ENCODE results near the gene BCCIP. TPM values are rescaled to one million over a fixed set of nuclear protein-coding genes. Genes with fewer than 3 reads are reported as not detected.

Gene BCCIP
- total and polyA plus RNA-seq, 4 donors = 21.9 to 44.1 (median 31.2) TPM

DNA sequence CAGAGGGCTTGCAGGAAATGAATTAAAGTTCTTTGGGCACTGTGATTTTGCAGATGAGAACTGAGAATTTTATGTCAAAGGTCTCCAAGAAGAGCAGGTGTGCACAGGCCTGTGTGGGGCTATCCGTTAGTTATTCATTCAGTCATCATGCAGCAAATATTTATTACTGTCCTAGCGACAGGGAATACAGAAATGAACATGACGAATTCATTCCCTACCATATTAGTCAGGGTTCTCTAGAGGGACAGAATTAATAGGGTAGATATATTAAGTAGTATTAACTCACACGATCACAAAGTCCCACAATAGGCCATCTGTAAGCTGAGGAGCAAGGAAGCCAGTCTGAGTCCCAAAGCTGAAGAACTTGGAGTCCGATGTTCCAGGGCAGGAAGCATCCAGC, 44.8 kb upstream of the BCCIP start:
- H3K36me3 ChIP-seq (ENCODE audit: control insufficient read depth in 4 of 4, insufficient read depth in 3 of 4, low read depth in 1 of 4, low read length in 3 of 4) = no peaks in the 10 kb centered on the region
- H3K27me3 ChIP-seq (ENCODE audit: control insufficient read depth in 4 of 4, insufficient read depth in 4 of 4, low read length in 3 of 4) = no peaks in the 10 kb centered on the region
- TF ChIP-seq HNF4A (conservative IDR thresholded peaks at IDR 0.05) (no peak), HNF4G (IDR thresholded peaks at IDR 0.05) (no peak)
- TF ChIP-seq, protein P1, sequence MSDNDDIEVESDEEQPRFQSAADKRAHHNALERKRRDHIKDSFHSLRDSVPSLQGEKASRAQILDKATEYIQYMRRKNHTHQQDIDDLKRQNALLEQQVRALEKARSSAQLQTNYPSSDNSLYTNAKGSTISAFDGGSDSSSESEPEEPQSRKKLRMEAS (IDR thresholded peaks at IDR 0.05) = no peak
- no peak overlapping the region for H3K27ac ChIP-seq (ENCODE audit: low read depth in 1 of 2, low read length in 2 of 2)
- no peaks in the 10 kb centered on the region for H3K9me3 ChIP-seq (ENCODE audit: control insufficient read depth in 4 of 4, low read length in 3 of 4)
- no peak overlapping the region for H3K9ac ChIP-seq (ENCODE audit: low read depth in 1 of 2, low read length in 2 of 2)
- DNase-seq (ENCODE audit: low spot score) = no peak
- H3K4me3 ChIP-seq (ENCODE audit: low read depth in 1 of 3, low read length in 3 of 3) = no peak overlapping the region
- H3K4me1 ChIP-seq (ENCODE audit: control insufficient read depth in 4 of 4, insufficient read depth in 4 of 4, low read length in 3 of 4) = no peaks in the 10 kb centered on the region
- 57% methylated on average over 5 of the region's 5 CpGs for WGBS

DNA sequence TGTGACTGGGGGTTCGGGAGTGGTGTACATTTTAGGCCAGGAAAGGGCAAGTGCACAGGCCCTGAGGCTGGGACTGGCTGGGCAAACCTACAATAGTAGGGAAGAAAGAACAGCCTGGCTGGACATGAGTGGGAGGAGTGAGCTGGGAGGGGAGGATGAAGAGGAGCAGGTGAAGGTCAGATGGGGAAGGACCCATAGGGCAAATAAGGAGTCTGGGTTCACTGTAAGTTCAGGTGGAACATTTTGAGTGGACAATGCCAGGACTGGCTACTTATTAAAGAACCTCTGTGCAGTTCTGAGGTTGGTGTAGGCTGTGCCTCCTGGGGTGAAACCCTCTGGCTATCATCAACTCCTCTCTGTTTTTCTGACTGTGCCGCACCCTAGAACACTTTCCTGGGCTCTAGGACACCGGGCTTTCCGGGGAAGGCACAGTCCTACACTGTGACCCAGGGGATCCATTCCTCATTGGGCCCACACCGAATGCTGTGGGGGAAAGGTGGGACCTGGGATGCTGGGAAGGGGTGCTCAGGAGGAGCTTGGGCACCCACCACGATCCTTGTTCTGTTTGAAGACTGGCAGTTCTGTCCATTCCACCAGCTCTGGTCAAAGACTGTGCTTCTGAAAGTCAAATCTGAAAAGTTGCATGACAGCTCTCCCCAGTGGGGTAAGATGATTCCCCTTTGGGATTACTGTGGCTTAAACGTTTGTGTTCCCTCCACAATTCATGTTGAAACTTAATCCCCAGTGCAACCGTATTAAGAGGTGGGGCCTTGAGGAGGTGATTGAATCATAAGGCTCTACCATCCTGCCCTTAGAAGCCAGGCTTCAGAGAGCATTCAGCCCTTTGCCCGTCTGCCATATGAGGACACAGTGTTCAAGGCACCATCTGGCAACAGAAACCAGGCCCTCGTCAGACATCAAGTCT, 43.7 kb upstream of the BCCIP start:
- TF ChIP-seq, protein P2, sequence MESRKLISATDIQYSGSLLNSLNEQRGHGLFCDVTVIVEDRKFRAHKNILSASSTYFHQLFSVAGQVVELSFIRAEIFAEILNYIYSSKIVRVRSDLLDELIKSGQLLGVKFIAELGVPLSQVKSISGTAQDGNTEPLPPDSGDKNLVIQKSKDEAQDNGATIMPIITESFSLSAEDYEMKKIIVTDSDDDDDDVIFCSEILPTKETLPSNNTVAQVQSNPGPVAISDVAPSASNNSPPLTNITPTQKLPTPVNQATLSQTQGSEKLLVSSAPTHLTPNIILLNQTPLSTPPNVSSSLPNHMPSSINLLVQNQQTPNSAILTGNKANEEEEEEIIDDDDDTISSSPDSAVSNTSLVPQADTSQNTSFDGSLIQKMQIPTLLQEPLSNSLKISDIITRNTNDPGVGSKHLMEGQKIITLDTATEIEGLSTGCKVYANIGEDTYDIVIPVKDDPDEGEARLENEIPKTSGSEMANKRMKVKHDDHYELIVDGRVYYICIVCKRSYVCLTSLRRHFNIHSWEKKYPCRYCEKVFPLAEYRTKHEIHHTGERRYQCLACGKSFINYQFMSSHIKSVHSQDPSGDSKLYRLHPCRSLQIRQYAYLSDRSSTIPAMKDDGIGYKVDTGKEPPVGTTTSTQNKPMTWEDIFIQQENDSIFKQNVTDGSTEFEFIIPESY (IDR thresholded peaks at IDR 0.05) = no peak
- TF ChIP-seq RXRA (IDR thresholded peaks at IDR 0.05) = peak; percentile 19 to 67
- Histone ChIP-seq H3K9me3 (ENCODE audit: control insufficient read depth in 4 of 4, low read length in 3 of 4) (no peaks in the 10 kb centered on the region), H3K4me3 (ENCODE audit: low read depth in 1 of 3, low read length in 3 of 3) (no peak overlapping the region), H3K4me1 (ENCODE audit: control insufficient read depth in 4 of 4, insufficient read depth in 4 of 4, low read length in 3 of 4) (no peaks in the 10 kb centered on the region), H3K36me3 (ENCODE audit: control insufficient read depth in 4 of 4, insufficient read depth in 3 of 4, low read depth in 1 of 4, low read length in 3 of 4) (peaks cover 0 to 2% (median 0%) of the 10 kb centered on the region in 4 donors), H3K9ac (ENCODE audit: low read depth in 1 of 2, low read length in 2 of 2) (no peak overlapping the region), H3K27me3 (ENCODE audit: control insufficient read depth in 4 of 4, insufficient read depth in 4 of 4, low read length in 3 of 4) (no peaks in the 10 kb centered on the region), H3K27ac (ENCODE audit: low read depth in 1 of 2, low read length in 2 of 2) (no peak overlapping the region)
- no peak for DNase-seq (ENCODE audit: low spot score)
- 80% methylated on average over 10 of the region's 10 CpGs for WGBS

- H3K4me3 ChIP-seq (ENCODE audit: low read depth in 1 of 3, low read length in 3 of 3) = no peak overlapping the region
- TF ChIP-seq HNF4A (conservative IDR thresholded peaks at IDR 0.05) = no peak
- TF ChIP-seq, protein P3, sequence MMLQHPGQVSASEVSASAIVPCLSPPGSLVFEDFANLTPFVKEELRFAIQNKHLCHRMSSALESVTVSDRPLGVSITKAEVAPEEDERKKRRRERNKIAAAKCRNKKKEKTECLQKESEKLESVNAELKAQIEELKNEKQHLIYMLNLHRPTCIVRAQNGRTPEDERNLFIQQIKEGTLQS (IDR thresholded peaks at IDR 0.05) = no peak
- TF ChIP-seq, protein P1 (IDR thresholded peaks at IDR 0.05) = no peak
- no peak for TF ChIP-seq RAD21 (IDR thresholded peaks at IDR 0.05)
- TF ChIP-seq HNF4G (IDR thresholded peaks at IDR 0.05) = no peak
- no peak for TF ChIP-seq NR2F2 (IDR thresholded peaks at IDR 0.05)
- TF ChIP-seq YY1 (IDR thresholded peaks at IDR 0.05) = no peak
- no peak for TF ChIP-seq SP1 (IDR thresholded peaks at IDR 0.05)
- TF ChIP-seq, protein P4, sequence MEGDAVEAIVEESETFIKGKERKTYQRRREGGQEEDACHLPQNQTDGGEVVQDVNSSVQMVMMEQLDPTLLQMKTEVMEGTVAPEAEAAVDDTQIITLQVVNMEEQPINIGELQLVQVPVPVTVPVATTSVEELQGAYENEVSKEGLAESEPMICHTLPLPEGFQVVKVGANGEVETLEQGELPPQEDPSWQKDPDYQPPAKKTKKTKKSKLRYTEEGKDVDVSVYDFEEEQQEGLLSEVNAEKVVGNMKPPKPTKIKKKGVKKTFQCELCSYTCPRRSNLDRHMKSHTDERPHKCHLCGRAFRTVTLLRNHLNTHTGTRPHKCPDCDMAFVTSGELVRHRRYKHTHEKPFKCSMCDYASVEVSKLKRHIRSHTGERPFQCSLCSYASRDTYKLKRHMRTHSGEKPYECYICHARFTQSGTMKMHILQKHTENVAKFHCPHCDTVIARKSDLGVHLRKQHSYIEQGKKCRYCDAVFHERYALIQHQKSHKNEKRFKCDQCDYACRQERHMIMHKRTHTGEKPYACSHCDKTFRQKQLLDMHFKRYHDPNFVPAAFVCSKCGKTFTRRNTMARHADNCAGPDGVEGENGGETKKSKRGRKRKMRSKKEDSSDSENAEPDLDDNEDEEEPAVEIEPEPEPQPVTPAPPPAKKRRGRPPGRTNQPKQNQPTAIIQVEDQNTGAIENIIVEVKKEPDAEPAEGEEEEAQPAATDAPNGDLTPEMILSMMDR (IDR thresholded peaks at IDR 0.05; ENCODE audit: low read depth, low read length, missing input control) = no peak
- TF ChIP-seq TAF1 (conservative IDR thresholded peaks at IDR 0.05) = no peak
- TF ChIP-seq, protein P5, sequence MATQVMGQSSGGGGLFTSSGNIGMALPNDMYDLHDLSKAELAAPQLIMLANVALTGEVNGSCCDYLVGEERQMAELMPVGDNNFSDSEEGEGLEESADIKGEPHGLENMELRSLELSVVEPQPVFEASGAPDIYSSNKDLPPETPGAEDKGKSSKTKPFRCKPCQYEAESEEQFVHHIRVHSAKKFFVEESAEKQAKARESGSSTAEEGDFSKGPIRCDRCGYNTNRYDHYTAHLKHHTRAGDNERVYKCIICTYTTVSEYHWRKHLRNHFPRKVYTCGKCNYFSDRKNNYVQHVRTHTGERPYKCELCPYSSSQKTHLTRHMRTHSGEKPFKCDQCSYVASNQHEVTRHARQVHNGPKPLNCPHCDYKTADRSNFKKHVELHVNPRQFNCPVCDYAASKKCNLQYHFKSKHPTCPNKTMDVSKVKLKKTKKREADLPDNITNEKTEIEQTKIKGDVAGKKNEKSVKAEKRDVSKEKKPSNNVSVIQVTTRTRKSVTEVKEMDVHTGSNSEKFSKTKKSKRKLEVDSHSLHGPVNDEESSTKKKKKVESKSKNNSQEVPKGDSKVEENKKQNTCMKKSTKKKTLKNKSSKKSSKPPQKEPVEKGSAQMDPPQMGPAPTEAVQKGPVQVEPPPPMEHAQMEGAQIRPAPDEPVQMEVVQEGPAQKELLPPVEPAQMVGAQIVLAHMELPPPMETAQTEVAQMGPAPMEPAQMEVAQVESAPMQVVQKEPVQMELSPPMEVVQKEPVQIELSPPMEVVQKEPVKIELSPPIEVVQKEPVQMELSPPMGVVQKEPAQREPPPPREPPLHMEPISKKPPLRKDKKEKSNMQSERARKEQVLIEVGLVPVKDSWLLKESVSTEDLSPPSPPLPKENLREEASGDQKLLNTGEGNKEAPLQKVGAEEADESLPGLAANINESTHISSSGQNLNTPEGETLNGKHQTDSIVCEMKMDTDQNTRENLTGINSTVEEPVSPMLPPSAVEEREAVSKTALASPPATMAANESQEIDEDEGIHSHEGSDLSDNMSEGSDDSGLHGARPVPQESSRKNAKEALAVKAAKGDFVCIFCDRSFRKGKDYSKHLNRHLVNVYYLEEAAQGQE (IDR thresholded peaks at IDR 0.05) = no peak
- no peak for TF ChIP-seq EGR1 (IDR thresholded peaks at IDR 0.05; ENCODE audit: low read depth in 2 of 2)
- no peak for TF ChIP-seq GABPA (IDR thresholded peaks at IDR 0.05 in 1 of 2, conservative IDR thresholded peaks at IDR 0.05 in 1 of 2)
- TF ChIP-seq RXRA (IDR thresholded peaks at IDR 0.05) = no peak
- no peak for TF ChIP-seq JUND (IDR thresholded peaks at IDR 0.05)
- no peak for TF ChIP-seq FOXA1 (IDR thresholded peaks at IDR 0.05)
- DNase-seq (ENCODE audit: low spot score) = no peak
- no peak overlapping the region for H3K27ac ChIP-seq (ENCODE audit: low read depth in 1 of 2, low read length in 2 of 2)
- no peaks in the 10 kb centered on the region for H3K9me3 ChIP-seq (ENCODE audit: control insufficient read depth in 4 of 4, low read length in 3 of 4)
- no peaks in the 10 kb centered on the region for H3K4me1 ChIP-seq (ENCODE audit: control insufficient read depth in 4 of 4, insufficient read depth in 4 of 4, low read length in 3 of 4)
- no peaks in the 10 kb centered on the region for H3K27me3 ChIP-seq (ENCODE audit: control insufficient read depth in 4 of 4, insufficient read depth in 4 of 4, low read length in 3 of 4)
- peaks cover 0 to 2% (median 0%) of the 10 kb centered on the region in 4 donors for H3K36me3 ChIP-seq (ENCODE audit: control insufficient read depth in 4 of 4, insufficient read depth in 3 of 4, low read depth in 1 of 4, low read length in 3 of 4)
- no peak overlapping the region for H3K9ac ChIP-seq (ENCODE audit: low read depth in 1 of 2, low read length in 2 of 2)
- WGBS = 95% methylated on average over 8 of the region's 8 CpGs
These were observed 42.0 kb upstream of the BCCIP start for GRCh38 chr10:125781374-125781773.

Data from liver (tissue), 9 donors.